ENCODE data around the gene ZNF503.

- TF ChIP-seq CTCF (IDR thresholded peaks at IDR 0.05) (no peak), POLR2A (IDR thresholded peaks at IDR 0.05) (no peak)
Measured at GRCh38 chr10:75428434-75429158, 27.0 kb upstream of the ZNF503 start.

Measured in body of pancreas (tissue), 4 donors.